ENCODE data around the gene IRF7.

The IRF7 gene

GRCh38 chr11:586376-587316, 29.1 kb downstream of the IRF7 start:
- no peak overlapping the region for H3K27ac ChIP-seq (ENCODE audit: low read length)

GRCh38 chr11:584287-584686, 31.5 kb downstream of the IRF7 start:
- H3K9me3 ChIP-seq (ENCODE audit: control insufficient read depth, low read depth, low read length), result no peaks in the 10 kb centered on the region
- no peaks in the 10 kb centered on the region for H3K4me1 ChIP-seq (ENCODE audit: control insufficient read depth, low read depth, low read length)
- H3K27ac ChIP-seq (ENCODE audit: low read length), result no peak overlapping the region
- no peak overlapping the region for H3K4me3 ChIP-seq (ENCODE audit: low read length)
- no peak overlapping the region for H3K9ac ChIP-seq (ENCODE audit: low read length)
- H3K36me3 ChIP-seq (ENCODE audit: control insufficient read depth, low read depth, low read length), result peaks cover 46% of the 10 kb centered on the region
- no peaks in the 10 kb centered on the region for H3K27me3 ChIP-seq (ENCODE audit: control insufficient read depth, insufficient read depth, low read length)

More at GRCh38 chr11:586376-587316, 29.1 kb downstream of the IRF7 start:
- no peaks in the 10 kb centered on the region for H3K9me3 ChIP-seq (ENCODE audit: control insufficient read depth, low read depth, low read length)
- H3K36me3 ChIP-seq (ENCODE audit: control insufficient read depth, low read depth, low read length), result peaks cover 64% of the 10 kb centered on the region
- H3K4me1 ChIP-seq (ENCODE audit: control insufficient read depth, low read depth, low read length), result no peaks in the 10 kb centered on the region
- no peaks in the 10 kb centered on the region for H3K27me3 ChIP-seq (ENCODE audit: control insufficient read depth, insufficient read depth, low read length)
- H3K4me3 ChIP-seq (ENCODE audit: low read length), result no peak overlapping the region
- no peak overlapping the region for H3K9ac ChIP-seq (ENCODE audit: low read length)

- Histone ChIP-seq H3K4me1 (ENCODE audit: control insufficient read depth, low read depth, low read length) (peaks cover 6% of the 10 kb centered on the region), H3K36me3 (ENCODE audit: control insufficient read depth, low read depth, low read length) (peaks cover 26% of the 10 kb centered on the region), H3K27ac (ENCODE audit: low read length) (no peak overlapping the region)
Measured at GRCh38 chr11:581752-582151, 34.0 kb downstream of the IRF7 start.

GRCh38 chr11:581342-581741, 34.4 kb downstream of the IRF7 start:
- Histone ChIP-seq H3K36me3 (ENCODE audit: control insufficient read depth, low read depth, low read length) (peaks cover 22% of the 10 kb centered on the region), H3K27me3 (ENCODE audit: control insufficient read depth, insufficient read depth, low read length) (no peaks in the 10 kb centered on the region), H3K27ac (ENCODE audit: low read length) (no peak overlapping the region), H3K9me3 (ENCODE audit: control insufficient read depth, low read depth, low read length) (no peaks in the 10 kb centered on the region), H3K4me3 (ENCODE audit: low read length) (no peak overlapping the region), H3K4me1 (ENCODE audit: control insufficient read depth, low read depth, low read length) (peaks cover 6% of the 10 kb centered on the region), H3K9ac (ENCODE audit: low read length) (no peak overlapping the region)

More at GRCh38 chr11:581752-582151, 34.0 kb downstream of the IRF7 start:
- no peaks in the 10 kb centered on the region for H3K27me3 ChIP-seq (ENCODE audit: control insufficient read depth, insufficient read depth, low read length)
- H3K9ac ChIP-seq (ENCODE audit: low read length), result no peak overlapping the region
- no peak overlapping the region for H3K4me3 ChIP-seq (ENCODE audit: low read length)
- H3K9me3 ChIP-seq (ENCODE audit: control insufficient read depth, low read depth, low read length), result no peaks in the 10 kb centered on the region

GRCh38 chr11:579830-580601, 35.7 kb downstream of the IRF7 start:
- peaks cover 19% of the 10 kb centered on the region for H3K36me3 ChIP-seq (ENCODE audit: control insufficient read depth, low read depth, low read length)
- H3K4me1 ChIP-seq (ENCODE audit: control insufficient read depth, low read depth, low read length), result peaks cover 7% of the 10 kb centered on the region
- no peak overlapping the region for H3K4me3 ChIP-seq (ENCODE audit: low read length)
- peaks cover 6% of the 10 kb centered on the region for H3K27me3 ChIP-seq (ENCODE audit: control insufficient read depth, insufficient read depth, low read length)
- H3K27ac ChIP-seq (ENCODE audit: low read length), result no peak overlapping the region
- no peak overlapping the region for H3K9ac ChIP-seq (ENCODE audit: low read length)
- H3K9me3 ChIP-seq (ENCODE audit: control insufficient read depth, low read depth, low read length), result no peaks in the 10 kb centered on the region

- Histone ChIP-seq H3K9me3 (ENCODE audit: control insufficient read depth, low read depth, low read length) (no peaks in the 10 kb centered on the region), H3K27me3 (ENCODE audit: control insufficient read depth, insufficient read depth, low read length) (peaks cover 20% of the 10 kb centered on the region), H3K4me3 (ENCODE audit: low read length) (peak overlapping the region; percentile 76), H3K9ac (ENCODE audit: low read length) (no peak overlapping the region), H3K36me3 (ENCODE audit: control insufficient read depth, low read depth, low read length) (peaks cover 12% of the 10 kb centered on the region), H3K27ac (ENCODE audit: low read length) (no peak overlapping the region), H3K4me1 (ENCODE audit: control insufficient read depth, low read depth, low read length) (peaks cover 9% of the 10 kb centered on the region)
Measured at GRCh38 chr11:578276-579035, 37.3 kb downstream of the IRF7 start.

- Histone ChIP-seq H3K4me1 (ENCODE audit: control insufficient read depth, low read depth, low read length) (peaks cover 9% of the 10 kb centered on the region), H3K9me3 (ENCODE audit: control insufficient read depth, low read depth, low read length) (no peaks in the 10 kb centered on the region), H3K4me3 (ENCODE audit: low read length) (peak overlapping the region; percentile 76), H3K36me3 (ENCODE audit: control insufficient read depth, low read depth, low read length) (peaks cover 9% of the 10 kb centered on the region), H3K27me3 (ENCODE audit: control insufficient read depth, insufficient read depth, low read length) (peaks cover 24% of the 10 kb centered on the region), H3K9ac (ENCODE audit: low read length) (peak overlapping the region; percentile 81), H3K27ac (ENCODE audit: low read length) (no peak overlapping the region)
Measured at GRCh38 chr11:577611-577894, 38.2 kb downstream of the IRF7 start.

GRCh38 chr11:576811-577610, 38.7 kb downstream of the IRF7 start:
- peaks cover 5% of the 10 kb centered on the region for H3K36me3 ChIP-seq (ENCODE audit: control insufficient read depth, low read depth, low read length)
- peak overlapping the region; percentile 81 for H3K9ac ChIP-seq (ENCODE audit: low read length)
- peak overlapping the region; percentile 76 for H3K4me3 ChIP-seq (ENCODE audit: low read length)
- H3K9me3 ChIP-seq (ENCODE audit: control insufficient read depth, low read depth, low read length), result no peaks in the 10 kb centered on the region
- no peak overlapping the region for H3K27ac ChIP-seq (ENCODE audit: low read length)
- H3K4me1 ChIP-seq (ENCODE audit: control insufficient read depth, low read depth, low read length), result peaks cover 9% of the 10 kb centered on the region
- peaks cover 24% of the 10 kb centered on the region for H3K27me3 ChIP-seq (ENCODE audit: control insufficient read depth, insufficient read depth, low read length)

GRCh38 chr11:575996-576768, 39.6 kb downstream of the IRF7 start, which contains the start of gene PHRF1:
TSS of gene PHRF1 (plus strand) at chr11:576470. CDS start at chr11:581513, 5,043 bp downstream.
- Histone ChIP-seq H3K4me1 (ENCODE audit: control insufficient read depth, low read depth, low read length) (peaks cover 16% of the 10 kb centered on the region), H3K9me3 (ENCODE audit: control insufficient read depth, low read depth, low read length) (no peaks in the 10 kb centered on the region), H3K27ac (ENCODE audit: low read length) (peak within 1 kb of the TSS; percentile 98), H3K27me3 (ENCODE audit: control insufficient read depth, insufficient read depth, low read length) (peaks cover 24% of the 10 kb centered on the region), H3K9ac (ENCODE audit: low read length) (peak within 1 kb of the TSS; percentile 99), H3K4me3 (ENCODE audit: low read length) (peak within 1 kb of the TSS; percentile 82), H3K36me3 (ENCODE audit: control insufficient read depth, low read depth, low read length) (no peaks in the 10 kb centered on the region)

- peak overlapping the region; percentile 2 for H3K9ac ChIP-seq (ENCODE audit: low read length)
- H3K36me3 ChIP-seq (ENCODE audit: control insufficient read depth, low read depth, low read length), result no peaks in the 10 kb centered on the region
- H3K4me3 ChIP-seq (ENCODE audit: low read length), result peak overlapping the region; percentile 47
- no peak overlapping the region for H3K27ac ChIP-seq (ENCODE audit: low read length)
- H3K4me1 ChIP-seq (ENCODE audit: control insufficient read depth, low read depth, low read length), result peaks cover 18% of the 10 kb centered on the region
- no peaks in the 10 kb centered on the region for H3K9me3 ChIP-seq (ENCODE audit: control insufficient read depth, low read depth, low read length)
- H3K27me3 ChIP-seq (ENCODE audit: control insufficient read depth, insufficient read depth, low read length), result peaks cover 24% of the 10 kb centered on the region
Measured at GRCh38 chr11:575313-575995, 40.3 kb downstream of the IRF7 start.
